Activated CD4-positive, alpha-beta memory T cell treated with anti-CD3 and anti-CD28 coated beads for 36 hours (primary cell): Measurements from ENCODE around the gene CCDC60. TPM values are rescaled to one million over a fixed set of nuclear protein-coding genes. Genes with fewer than 3 reads are reported as not detected.

Experiments
- CTCF ChIA-PET: fragments of 350-600 bp; sonication (Branson Sonifier 250); formaldehyde crosslinking; loops from one replicate; lab custom pipeline; 2021; ENCODE audit warnings: antibody characterized with exemption, inconsistent platforms; lab: Charles Lee
- POLR2A ChIA-PET: fragments of 350-600 bp; sonication (Branson Sonifier 250); formaldehyde crosslinking; loops from one replicate; lab custom pipeline; 2021; ENCODE audit warnings: antibody characterized with exemption; lab: Charles Lee
- DNase-seq: peaks from one replicate; pipeline ENCODE4 v3.0.0-alpha.2; 2020
- H3K27ac Mint-ChIP-seq: one replicate; pipeline ENCODE4 v1.8.0; 2021; ENCODE audit warnings: mixed read lengths
- H3K27me3 Mint-ChIP-seq: one replicate; pipeline ENCODE4 v1.8.0; 2021; ENCODE audit warnings: mixed read lengths
- H3K36me3 Mint-ChIP-seq: one replicate; pipeline ENCODE4 v1.8.0; 2021; ENCODE audit warnings: mixed read lengths
- H3K4me1 Mint-ChIP-seq: one replicate; pipeline ENCODE4 v1.8.0; 2021; ENCODE audit warnings: low read depth, mixed read lengths
- H3K4me3 Mint-ChIP-seq: one replicate; pipeline ENCODE4 v1.8.0; 2021; ENCODE audit warnings: mild to moderate bottlenecking, mixed read lengths
- H3K9me3 Mint-ChIP-seq: one replicate; pipeline ENCODE4 v1.8.0; 2021; ENCODE audit warnings: mixed read lengths
- intact Hi-C: fragments of 100-400 bp; cut with micrococcal nuclease; formaldehyde crosslinking; loops from one replicate; pipeline ENCODE4 v1.15.1; 2023
- total RNA-seq, 2 experiments: library from RNA; stranded (reverse); gene quantifications; one replicate each; pipeline ENCODE4 v1.2.3, GENCODE V29; 2021

The CCDC60 gene
- total RNA-seq, 2 experiments from 2014 or later = not detected

- no peaks in the 10 kb centered on the region for H3K36me3 Mint-ChIP-seq
- intact Hi-C loops = no loop called here
- ChIA-PET POLR2A (no interaction called here), CTCF (interaction anchor here (2.0 kb wide), 1 partner anchor 14 kb away, joined by 6 read pairs; no protein-coding TSS in a partner anchor)
- no peak overlapping the region for H3K27ac Mint-ChIP-seq
- H3K4me3 Mint-ChIP-seq = no peak overlapping the region
- DNase-seq = no peak
- H3K4me1 Mint-ChIP-seq = no peaks in the 10 kb centered on the region
- no peaks in the 10 kb centered on the region for H3K27me3 Mint-ChIP-seq
- no peaks in the 10 kb centered on the region for H3K9me3 Mint-ChIP-seq
These were observed 64.8 kb downstream of the CCDC60 start for GRCh38 chr12:119399301-119399700.

DNA sequence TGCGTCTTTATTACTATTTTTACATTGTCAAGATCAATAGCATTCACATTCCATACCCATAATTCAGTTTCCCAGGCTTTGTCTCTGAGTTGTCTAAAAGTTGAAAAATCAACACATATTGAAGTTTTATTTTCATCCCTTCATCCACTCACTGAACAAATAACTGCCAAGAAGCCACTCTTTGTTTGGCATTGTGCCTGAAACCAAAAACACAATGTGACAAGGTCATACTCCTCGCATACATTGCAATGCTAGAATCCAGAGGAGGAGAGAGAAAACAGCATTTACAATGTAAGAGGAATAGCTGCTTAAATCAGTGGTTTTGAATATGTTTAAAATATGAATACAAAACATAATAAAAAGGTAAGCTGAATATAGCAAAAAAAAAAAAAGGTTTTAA lies 71.8 kb downstream of the CCDC60 start:
- DNase-seq = no peak
- CTCF ChIA-PET = no interaction called here
- POLR2A ChIA-PET = no interaction called here
- H3K4me1 Mint-ChIP-seq = no peaks in the 10 kb centered on the region
- intact Hi-C loops = no loop called here
- H3K36me3 Mint-ChIP-seq = no peaks in the 10 kb centered on the region
- no peaks in the 10 kb centered on the region for H3K9me3 Mint-ChIP-seq
- H3K27ac Mint-ChIP-seq = no peak overlapping the region
- no peak overlapping the region for H3K4me3 Mint-ChIP-seq
- no peaks in the 10 kb centered on the region for H3K27me3 Mint-ChIP-seq

GRCh38 chr12:119406811-119407210 lies 72.3 kb downstream of the CCDC60 start:
- no peaks in the 10 kb centered on the region for H3K27me3 Mint-ChIP-seq
- no peak overlapping the region for H3K4me3 Mint-ChIP-seq
- H3K36me3 Mint-ChIP-seq = no peaks in the 10 kb centered on the region
- DNase-seq = no peak
- no peak overlapping the region for H3K27ac Mint-ChIP-seq
- POLR2A ChIA-PET = no interaction called here
- intact Hi-C loops = no loop called here
- H3K9me3 Mint-ChIP-seq = no peaks in the 10 kb centered on the region
- no peaks in the 10 kb centered on the region for H3K4me1 Mint-ChIP-seq
- CTCF ChIA-PET = no interaction called here

GRCh38 chr12:119409043-119409442 lies 74.5 kb downstream of the CCDC60 start:
- CTCF ChIA-PET = no interaction called here
- Mint-ChIP-seq H3K36me3 (no peaks in the 10 kb centered on the region), H3K9me3 (no peaks in the 10 kb centered on the region), H3K4me3 (no peak overlapping the region), H3K27me3 (peaks cover 3% of the 10 kb centered on the region), H3K27ac (no peak overlapping the region), H3K4me1 (no peaks in the 10 kb centered on the region)
- no peak for DNase-seq
- POLR2A ChIA-PET = no interaction called here
- intact Hi-C loops = no loop called here

DNA sequence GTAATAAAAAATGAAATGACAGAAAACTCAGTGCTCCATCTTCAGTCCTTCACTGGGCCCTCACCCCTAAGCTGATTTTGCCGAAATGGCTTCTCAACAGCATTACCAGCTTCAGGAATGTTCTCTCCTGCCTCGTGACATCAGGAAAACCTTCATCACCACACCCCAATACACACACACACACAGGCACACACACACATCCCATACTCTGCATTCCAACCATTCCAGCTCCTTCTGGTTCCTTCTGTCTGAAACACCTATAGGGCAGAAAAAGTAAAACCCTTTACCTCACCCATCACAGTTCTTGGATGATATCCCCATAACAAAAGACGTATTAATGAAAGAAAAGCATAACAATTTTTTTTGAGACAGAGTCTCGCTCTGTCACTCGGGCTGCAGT lies 75.9 kb downstream of the CCDC60 start:
- intact Hi-C loops = loop anchor here (5.0 kb wide), 1 partner anchor 293 kb away; no protein-coding TSS in a partner anchor
- CTCF ChIA-PET = interaction anchor here (0.6 kb wide), 1 partner anchor 44 kb away, joined by 3 read pairs; no protein-coding TSS in a partner anchor
- Mint-ChIP-seq H3K36me3 (no peaks in the 10 kb centered on the region), H3K27me3 (peaks cover 3% of the 10 kb centered on the region), H3K4me1 (no peaks in the 10 kb centered on the region), H3K27ac (no peak overlapping the region), H3K4me3 (no peak overlapping the region), H3K9me3 (no peaks in the 10 kb centered on the region)
- no peak for DNase-seq
- POLR2A ChIA-PET = no interaction called here

GRCh38 chr12:119412306-119412705 lies 77.8 kb downstream of the CCDC60 start:
- CTCF ChIA-PET = interaction anchor here (0.8 to 1.5 kb wide), 8 partner anchors 9 to 1007 kb away, joined by 3 to 13 read pairs (median 4); no protein-coding TSS in a partner anchor
- POLR2A ChIA-PET = no interaction called here
- intact Hi-C loops = loop anchor here (5.0 kb wide), 1 partner anchor 295 kb away; no protein-coding TSS in a partner anchor
- no peaks in the 10 kb centered on the region for H3K36me3 Mint-ChIP-seq
- no peak overlapping the region for H3K27ac Mint-ChIP-seq
- no peak overlapping the region for H3K4me3 Mint-ChIP-seq
- no peaks in the 10 kb centered on the region for H3K4me1 Mint-ChIP-seq
- no peaks in the 10 kb centered on the region for H3K9me3 Mint-ChIP-seq
- DNase-seq = no peak
- H3K27me3 Mint-ChIP-seq = peaks cover 3% of the 10 kb centered on the region

GRCh38 chr12:119412811-119413794 lies 78.6 kb downstream of the CCDC60 start:
- Mint-ChIP-seq H3K27me3 (peaks cover 3% of the 10 kb centered on the region), H3K27ac (no peak overlapping the region), H3K4me1 (no peaks in the 10 kb centered on the region), H3K36me3 (no peaks in the 10 kb centered on the region), H3K9me3 (no peaks in the 10 kb centered on the region), H3K4me3 (no peak overlapping the region)
- intact Hi-C loops = loop anchor here (5.0 kb wide), 1 partner anchor 296 kb away; no protein-coding TSS in a partner anchor
- peak; percentile 55 for DNase-seq
- POLR2A ChIA-PET = interaction anchor here (0.6 kb wide), 1 partner anchor 68 kb away, joined by 3 read pairs; no protein-coding TSS in a partner anchor
- CTCF ChIA-PET = interaction anchor here (0.7 to 1.5 kb wide), 13 partner anchors 9 to 1304 kb away, joined by 3 to 13 read pairs (median 4); no protein-coding TSS in a partner anchor

DNA sequence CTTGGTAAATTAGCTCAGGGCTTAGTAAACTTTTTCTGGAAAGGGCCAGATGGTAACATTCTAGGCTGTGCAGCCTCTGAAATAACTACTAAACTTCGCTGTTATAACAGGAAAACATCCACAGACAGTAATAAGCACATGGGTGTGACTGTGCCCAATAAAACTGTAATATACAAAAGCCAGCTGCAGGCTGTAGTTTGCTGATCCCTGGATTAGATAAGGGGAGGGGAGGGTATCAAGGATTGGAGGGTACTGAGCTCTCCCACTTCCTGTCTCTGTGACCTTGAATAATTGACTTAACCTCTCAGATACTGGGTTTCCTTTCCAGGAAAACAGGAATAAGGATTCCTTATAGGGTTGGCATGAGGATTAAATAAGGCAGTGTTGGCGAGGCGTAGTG lies 81.2 kb downstream of the CCDC60 start:
- Mint-ChIP-seq H3K27me3 (peaks cover 7% of the 10 kb centered on the region), H3K4me1 (no peaks in the 10 kb centered on the region), H3K27ac (no peak overlapping the region), H3K36me3 (no peaks in the 10 kb centered on the region), H3K4me3 (no peak overlapping the region), H3K9me3 (no peaks in the 10 kb centered on the region)
- intact Hi-C loops = no loop called here
- ChIA-PET POLR2A (no interaction called here), CTCF (interaction anchor here (1.5 kb wide), 1 partner anchor 28 kb away, joined by 3 read pairs; no protein-coding TSS in a partner anchor)
- no peak for DNase-seq

- peaks cover 15% of the 10 kb centered on the region for H3K27me3 Mint-ChIP-seq
- no peaks in the 10 kb centered on the region for H3K9me3 Mint-ChIP-seq
- H3K36me3 Mint-ChIP-seq = no peaks in the 10 kb centered on the region
- DNase-seq = no peak
- ChIA-PET CTCF (no interaction called here), POLR2A (no interaction called here)
- intact Hi-C loops = no loop called here
- H3K4me1 Mint-ChIP-seq = no peaks in the 10 kb centered on the region
- H3K27ac Mint-ChIP-seq = no peak overlapping the region
- no peak overlapping the region for H3K4me3 Mint-ChIP-seq
These were observed 82.9 kb downstream of the CCDC60 start for GRCh38 chr12:119417440-119417839.

GRCh38 chr12:119419381-119419780 lies 84.9 kb downstream of the CCDC60 start:
- DNase-seq = no peak
- Mint-ChIP-seq H3K27me3 (peaks cover 12% of the 10 kb centered on the region), H3K9me3 (no peaks in the 10 kb centered on the region), H3K4me3 (no peak overlapping the region), H3K27ac (no peak overlapping the region), H3K4me1 (no peaks in the 10 kb centered on the region), H3K36me3 (no peaks in the 10 kb centered on the region)
- CTCF ChIA-PET = no interaction called here
- intact Hi-C loops = no loop called here
- POLR2A ChIA-PET = no interaction called here

DNA sequence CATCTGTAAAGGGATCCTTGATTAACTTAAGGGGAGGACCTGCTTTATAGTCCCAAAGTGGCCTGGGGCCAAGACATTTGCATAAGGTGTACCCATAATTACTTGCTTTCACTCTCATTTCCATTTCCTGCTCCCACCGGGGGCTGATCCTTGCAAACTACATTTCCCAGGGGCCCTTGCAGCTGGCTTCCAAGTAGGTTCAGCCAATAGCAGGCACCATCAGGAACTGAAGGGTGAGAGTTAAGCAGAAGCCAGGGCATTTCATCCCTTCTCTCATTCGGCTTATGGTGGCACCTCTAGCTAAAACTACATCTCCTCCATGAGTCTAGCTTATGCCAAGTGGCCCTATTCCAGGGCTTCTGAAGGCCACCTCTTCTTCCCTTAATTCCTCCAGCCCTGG lies 88.8 kb downstream of the CCDC60 start:
- CTCF ChIA-PET = interaction anchor here (1.1 to 1.4 kb wide), 2 partner anchors 10 to 21 kb away, joined by 3 to 5 read pairs; no protein-coding TSS in a partner anchor
- POLR2A ChIA-PET = no interaction called here
- H3K36me3 Mint-ChIP-seq = no peaks in the 10 kb centered on the region
- H3K27me3 Mint-ChIP-seq = peaks cover 20% of the 10 kb centered on the region
- no peaks in the 10 kb centered on the region for H3K4me1 Mint-ChIP-seq
- H3K9me3 Mint-ChIP-seq = no peaks in the 10 kb centered on the region
- DNase-seq = no peak
- no peak overlapping the region for H3K27ac Mint-ChIP-seq
- intact Hi-C loops = no loop called here
- H3K4me3 Mint-ChIP-seq = no peak overlapping the region

- no peaks in the 10 kb centered on the region for H3K4me1 Mint-ChIP-seq
- DNase-seq = no peak
- no peak overlapping the region for H3K27ac Mint-ChIP-seq
- no peak overlapping the region for H3K4me3 Mint-ChIP-seq
- intact Hi-C loops = no loop called here
- peaks cover 15% of the 10 kb centered on the region for H3K27me3 Mint-ChIP-seq
- CTCF ChIA-PET = no interaction called here
- no peaks in the 10 kb centered on the region for H3K36me3 Mint-ChIP-seq
- no peaks in the 10 kb centered on the region for H3K9me3 Mint-ChIP-seq
- POLR2A ChIA-PET = no interaction called here
These were observed 91.1 kb downstream of the CCDC60 start for GRCh38 chr12:119425623-119426022.
